ENCODE data around the gene MBP. TPM values are rescaled to one million over a fixed set of nuclear protein-coding genes. Genes with fewer than 3 reads are reported as not detected.

Gene MBP
- total RNA-seq, 2 donors from 2014 or later, result 41.7 to 42.2 TPM

DNA sequence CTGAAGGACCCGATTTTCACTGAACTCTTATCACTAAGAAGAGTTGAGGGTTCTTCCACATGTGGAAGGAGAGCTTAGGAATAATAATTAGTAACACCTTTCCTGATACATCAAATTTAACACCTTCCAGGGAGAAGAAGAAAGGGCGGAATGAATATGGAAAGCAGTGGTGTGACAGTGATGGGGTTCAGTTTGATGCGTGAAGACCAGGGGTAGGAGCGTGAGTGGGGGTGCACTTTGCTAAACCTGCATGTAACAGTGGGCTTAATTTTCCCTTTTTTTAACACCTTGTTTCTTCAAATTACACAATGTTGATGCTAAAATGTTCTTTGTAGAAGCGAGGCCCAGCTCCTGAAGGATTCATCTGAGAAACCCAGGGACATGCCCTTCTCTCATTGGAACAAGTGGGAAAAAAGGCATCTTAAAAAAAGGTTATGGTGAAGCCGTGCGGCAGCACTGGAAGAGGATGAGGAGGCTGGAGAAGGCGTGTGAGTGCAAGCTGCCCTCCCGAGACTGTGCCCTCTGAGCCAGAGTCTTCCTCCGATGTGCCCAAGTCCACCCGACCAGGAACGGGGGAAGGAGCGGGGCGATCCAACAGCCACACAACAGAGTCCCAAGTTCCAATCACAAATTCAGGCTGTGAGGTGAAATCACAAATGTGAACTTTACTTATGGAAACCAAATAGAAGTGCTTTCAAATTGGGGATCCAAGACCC lies 80.8 kb downstream of the MBP start:
- no peak for ATAC-seq (ENCODE audit: insufficient number of reproducible peaks, low FRiP score, low read depth)
- H3K27ac ChIP-seq, result no peak overlapping the region
- no peak for DNase-seq (ENCODE audit: low spot score)
- H3K4me3 ChIP-seq, result no peak overlapping the region
- H3K36me3 ChIP-seq, result no peaks in the 10 kb centered on the region
- TF ChIP-seq, protein P1, sequence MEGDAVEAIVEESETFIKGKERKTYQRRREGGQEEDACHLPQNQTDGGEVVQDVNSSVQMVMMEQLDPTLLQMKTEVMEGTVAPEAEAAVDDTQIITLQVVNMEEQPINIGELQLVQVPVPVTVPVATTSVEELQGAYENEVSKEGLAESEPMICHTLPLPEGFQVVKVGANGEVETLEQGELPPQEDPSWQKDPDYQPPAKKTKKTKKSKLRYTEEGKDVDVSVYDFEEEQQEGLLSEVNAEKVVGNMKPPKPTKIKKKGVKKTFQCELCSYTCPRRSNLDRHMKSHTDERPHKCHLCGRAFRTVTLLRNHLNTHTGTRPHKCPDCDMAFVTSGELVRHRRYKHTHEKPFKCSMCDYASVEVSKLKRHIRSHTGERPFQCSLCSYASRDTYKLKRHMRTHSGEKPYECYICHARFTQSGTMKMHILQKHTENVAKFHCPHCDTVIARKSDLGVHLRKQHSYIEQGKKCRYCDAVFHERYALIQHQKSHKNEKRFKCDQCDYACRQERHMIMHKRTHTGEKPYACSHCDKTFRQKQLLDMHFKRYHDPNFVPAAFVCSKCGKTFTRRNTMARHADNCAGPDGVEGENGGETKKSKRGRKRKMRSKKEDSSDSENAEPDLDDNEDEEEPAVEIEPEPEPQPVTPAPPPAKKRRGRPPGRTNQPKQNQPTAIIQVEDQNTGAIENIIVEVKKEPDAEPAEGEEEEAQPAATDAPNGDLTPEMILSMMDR (IDR thresholded peaks at IDR 0.05), result no peak
- H3K9me3 ChIP-seq, result no peaks in the 10 kb centered on the region
- H3K27me3 ChIP-seq (replicated peaks; ENCODE audit: insufficient read depth), result no peaks in the 10 kb centered on the region
- H3K4me1 ChIP-seq (ENCODE audit: control insufficient read depth in 1 of 2, low read depth in 2 of 2), result peaks cover 20 to 26% of the 10 kb centered on the region in 2 donors

DNA sequence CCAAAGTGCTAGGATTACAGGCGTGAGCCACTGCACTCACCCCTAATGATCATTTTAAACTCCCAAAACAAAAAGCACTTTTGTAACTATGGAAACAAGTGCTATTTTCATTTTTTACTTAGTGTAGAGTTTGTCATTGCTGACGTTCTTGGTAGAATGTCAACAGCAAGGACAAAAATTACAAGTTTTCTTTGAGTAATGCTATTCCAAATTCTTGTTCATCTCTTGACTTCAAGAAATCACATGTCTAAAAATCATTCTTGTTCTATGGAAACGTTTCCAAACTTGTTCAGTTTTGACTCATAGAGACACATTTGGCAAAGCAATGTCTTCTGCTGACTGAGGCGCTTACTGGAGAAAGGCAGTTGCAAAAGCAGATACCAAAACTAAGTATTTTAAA lies 82.6 kb downstream of the MBP start:
- no peaks in the 10 kb centered on the region for H3K36me3 ChIP-seq
- TF ChIP-seq, protein P1 (IDR thresholded peaks at IDR 0.05), result no peak
- H3K27ac ChIP-seq, result peak overlapping the region in 1 of 2 donors; percentile 44
- DNase-seq (ENCODE audit: low spot score) (no peak), ATAC-seq (ENCODE audit: insufficient number of reproducible peaks, low FRiP score, low read depth) (no peak)
- no peak overlapping the region for H3K4me3 ChIP-seq
- no peaks in the 10 kb centered on the region for H3K9me3 ChIP-seq
- peaks cover 8 to 11% of the 10 kb centered on the region in 2 donors for H3K4me1 ChIP-seq (ENCODE audit: control insufficient read depth in 1 of 2, low read depth in 2 of 2)
- H3K27me3 ChIP-seq (replicated peaks; ENCODE audit: insufficient read depth), result no peaks in the 10 kb centered on the region

DNA sequence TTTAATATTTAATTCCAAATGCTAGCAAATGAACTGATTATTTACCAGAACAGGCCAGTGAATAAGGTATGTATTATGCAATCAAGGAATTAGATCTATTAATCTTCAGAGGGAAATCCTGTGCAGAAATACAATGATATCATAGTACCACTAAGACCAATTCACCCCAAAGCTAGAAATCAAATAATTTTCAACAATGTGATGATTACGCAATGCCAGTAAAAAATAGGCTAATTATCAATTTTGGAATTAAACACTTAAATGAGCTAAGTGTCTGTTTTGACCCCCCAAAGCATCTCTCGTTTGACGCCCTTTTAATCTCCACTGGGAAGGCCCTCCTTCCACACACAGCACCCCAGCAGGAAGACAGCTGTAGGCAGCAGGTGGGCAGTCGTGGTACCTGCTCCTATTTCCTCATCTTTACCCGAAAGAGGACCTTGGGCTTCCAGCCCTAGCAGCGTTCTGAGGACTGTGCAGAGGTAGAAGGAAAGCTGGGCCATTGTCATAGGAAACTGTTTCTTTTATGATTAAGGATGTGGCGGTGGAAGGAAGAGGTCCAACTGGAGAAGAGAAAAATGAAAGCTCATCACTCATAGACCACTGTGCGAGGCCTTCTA lies 84.7 kb downstream of the MBP start:
- H3K27ac ChIP-seq, result no peak overlapping the region
- no peak for DNase-seq (ENCODE audit: low spot score)
- no peaks in the 10 kb centered on the region for H3K9me3 ChIP-seq
- H3K4me3 ChIP-seq, result no peak overlapping the region
- no peak for ATAC-seq (ENCODE audit: insufficient number of reproducible peaks, low FRiP score, low read depth)
- no peaks in the 10 kb centered on the region for H3K36me3 ChIP-seq
- H3K4me1 ChIP-seq (ENCODE audit: control insufficient read depth in 1 of 2, low read depth in 2 of 2), result peaks cover under 1 to 7% of the 10 kb centered on the region in 2 donors
- TF ChIP-seq, protein P1 (IDR thresholded peaks at IDR 0.05), result no peak
- no peaks in the 10 kb centered on the region for H3K27me3 ChIP-seq (replicated peaks; ENCODE audit: insufficient read depth)

DNA sequence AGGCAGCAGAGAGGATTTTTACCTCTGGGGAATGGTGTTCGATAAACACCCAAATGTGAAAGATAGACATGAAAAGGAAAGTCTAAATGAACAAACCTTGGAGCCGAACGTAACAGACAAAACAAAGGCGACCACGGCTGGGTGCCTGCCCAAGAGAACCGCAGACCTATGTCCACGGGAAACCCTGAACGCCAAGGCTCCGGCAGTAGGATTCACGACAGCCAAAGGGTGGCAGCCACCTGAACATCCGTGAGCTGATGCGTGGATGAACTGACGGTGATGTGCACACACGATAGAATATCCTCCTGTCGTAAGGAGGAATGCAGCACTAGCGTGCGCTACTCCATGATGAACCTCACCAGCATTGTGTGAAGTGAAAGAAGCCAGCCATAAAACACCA lies 85.6 kb downstream of the MBP start:
- H3K9me3 ChIP-seq, result no peaks in the 10 kb centered on the region
- no peak overlapping the region for H3K27ac ChIP-seq
- no peak overlapping the region for H3K4me3 ChIP-seq
- H3K36me3 ChIP-seq, result no peaks in the 10 kb centered on the region
- TF ChIP-seq, protein P1 (IDR thresholded peaks at IDR 0.05), result no peak
- peaks cover 4 to 9% of the 10 kb centered on the region in 2 donors for H3K4me1 ChIP-seq (ENCODE audit: control insufficient read depth in 1 of 2, low read depth in 2 of 2)
- DNase-seq (ENCODE audit: low spot score) (no peak), ATAC-seq (ENCODE audit: insufficient number of reproducible peaks, low FRiP score, low read depth) (no peak)
- H3K27me3 ChIP-seq (replicated peaks; ENCODE audit: insufficient read depth), result no peaks in the 10 kb centered on the region

DNA sequence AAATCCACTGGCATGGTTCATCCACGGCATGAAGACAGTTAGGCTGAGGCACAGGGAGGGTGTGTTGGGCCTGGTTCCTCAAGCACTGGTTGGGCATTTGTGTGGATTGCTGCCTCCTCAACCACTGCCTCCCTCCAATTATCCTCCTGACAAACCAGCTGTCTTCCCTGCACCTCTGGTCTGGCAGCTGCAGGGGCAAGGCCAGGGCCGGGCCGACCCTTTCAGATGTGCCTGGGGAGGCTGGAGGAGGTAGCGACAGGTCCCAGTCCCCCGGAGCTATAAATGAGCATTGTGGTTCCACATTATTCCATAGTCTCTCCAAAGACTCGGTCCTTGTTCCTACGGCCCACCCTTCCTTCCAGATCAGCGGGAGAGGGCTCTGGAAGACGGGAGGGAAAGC lies 86.2 kb downstream of the MBP start:
- H3K27ac ChIP-seq, result no peak overlapping the region
- peaks cover 4 to 9% of the 10 kb centered on the region in 2 donors for H3K4me1 ChIP-seq (ENCODE audit: control insufficient read depth in 1 of 2, low read depth in 2 of 2)
- H3K9me3 ChIP-seq, result no peaks in the 10 kb centered on the region
- DNase-seq (ENCODE audit: low spot score), result no peak
- H3K27me3 ChIP-seq (replicated peaks; ENCODE audit: insufficient read depth), result no peaks in the 10 kb centered on the region
- TF ChIP-seq, protein P1 (IDR thresholded peaks at IDR 0.05), result no peak
- no peak for ATAC-seq (ENCODE audit: insufficient number of reproducible peaks, low FRiP score, low read depth)
- no peaks in the 10 kb centered on the region for H3K36me3 ChIP-seq
- H3K4me3 ChIP-seq, result no peak overlapping the region

All from thoracic aorta (tissue), 2 donors.